ENCODE measurements around the gene TBX1.

GRCh38 chr22:19733755-19734154 lies 26.8 kb upstream of the TBX1 start:
- no peak for TF ChIP-seq POLR2A (IDR thresholded peaks at IDR 0.05; ENCODE audit: extremely low read depth, insufficient read length)
- no peak for TF ChIP-seq CTCF (IDR thresholded peaks at IDR 0.05; ENCODE audit: low read depth, low read length)
- TF ChIP-seq MYC (IDR thresholded peaks at IDR 0.05; ENCODE audit: low read depth, low read length), result no peak

Data from NB4 (cell line).